Fibroblast of pulmonary artery (primary cell): Measurements from ENCODE around the gene SAMD14.

ENCODE experiments used
- DNase-seq: peaks from one replicate; pipeline ENCODE4 v3.0.0-alpha.2; 2010; ENCODE audit warnings: low read depth
- H3K4me3 ChIP-seq: replicated peaks from 2 replicates; pipeline ENCODE4 v1.5.1; 2011; ENCODE audit warnings: low read depth, mild to moderate bottlenecking, control low read depth, low read length, moderate library complexity
- TF ChIP-seq, protein P1 (sequence below): IDR thresholded peaks from 2 replicates; pipeline ENCODE4 v1.5.1; 2011; ENCODE audit warnings: mild to moderate bottlenecking, control low read depth, low read length, inconsistent platforms; ENCODE audit errors: missing control alignments

The SAMD14 gene

GRCh38 chr17:50157891-50158290 is 27.9 kb upstream of the SAMD14 start:
- no peak overlapping the region for H3K4me3 ChIP-seq
- TF ChIP-seq, protein P1, sequence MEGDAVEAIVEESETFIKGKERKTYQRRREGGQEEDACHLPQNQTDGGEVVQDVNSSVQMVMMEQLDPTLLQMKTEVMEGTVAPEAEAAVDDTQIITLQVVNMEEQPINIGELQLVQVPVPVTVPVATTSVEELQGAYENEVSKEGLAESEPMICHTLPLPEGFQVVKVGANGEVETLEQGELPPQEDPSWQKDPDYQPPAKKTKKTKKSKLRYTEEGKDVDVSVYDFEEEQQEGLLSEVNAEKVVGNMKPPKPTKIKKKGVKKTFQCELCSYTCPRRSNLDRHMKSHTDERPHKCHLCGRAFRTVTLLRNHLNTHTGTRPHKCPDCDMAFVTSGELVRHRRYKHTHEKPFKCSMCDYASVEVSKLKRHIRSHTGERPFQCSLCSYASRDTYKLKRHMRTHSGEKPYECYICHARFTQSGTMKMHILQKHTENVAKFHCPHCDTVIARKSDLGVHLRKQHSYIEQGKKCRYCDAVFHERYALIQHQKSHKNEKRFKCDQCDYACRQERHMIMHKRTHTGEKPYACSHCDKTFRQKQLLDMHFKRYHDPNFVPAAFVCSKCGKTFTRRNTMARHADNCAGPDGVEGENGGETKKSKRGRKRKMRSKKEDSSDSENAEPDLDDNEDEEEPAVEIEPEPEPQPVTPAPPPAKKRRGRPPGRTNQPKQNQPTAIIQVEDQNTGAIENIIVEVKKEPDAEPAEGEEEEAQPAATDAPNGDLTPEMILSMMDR: no peak
- no peak for DNase-seq

DNA sequence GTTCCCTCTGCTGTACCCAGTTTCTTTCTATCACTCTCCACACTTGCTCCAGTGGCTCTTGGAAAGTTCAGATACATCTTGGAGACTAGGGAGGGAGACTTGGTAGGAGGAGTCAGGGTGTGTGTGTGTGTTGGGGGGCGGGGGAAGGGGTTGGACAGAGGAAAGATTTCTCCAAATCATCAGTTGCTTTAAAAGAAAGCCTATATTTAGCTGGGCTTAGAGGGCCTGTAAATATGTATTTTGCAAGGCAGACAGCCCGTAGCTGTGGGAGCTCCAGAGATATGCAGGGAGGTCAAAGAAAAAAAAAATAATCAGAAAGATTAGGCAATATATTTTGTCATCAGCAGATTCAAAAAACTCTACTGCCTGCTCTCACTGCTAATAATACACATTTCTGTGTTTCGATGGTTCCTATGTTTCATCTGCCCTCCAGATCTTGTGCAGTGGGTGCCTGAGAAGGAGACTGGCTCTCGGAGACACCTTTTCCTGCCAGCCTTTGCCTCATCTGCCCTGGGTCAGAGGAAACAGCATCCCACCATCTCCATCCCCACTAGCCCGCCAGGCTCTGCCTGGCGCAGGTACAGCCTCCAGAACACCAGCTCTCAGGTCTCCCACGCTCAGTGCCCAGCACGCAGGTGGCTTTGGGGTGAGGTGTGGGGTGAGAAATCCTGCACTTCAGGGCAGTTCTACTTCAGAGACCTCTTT is 25.3 kb upstream of the SAMD14 start:
- peak; percentile 76 for DNase-seq
- TF ChIP-seq, protein P1: no peak
- H3K4me3 ChIP-seq: no peak overlapping the region

- TF ChIP-seq, protein P1: no peak
- no peak overlapping the region for H3K4me3 ChIP-seq
- no peak for DNase-seq
These were observed 24.6 kb upstream of the SAMD14 start for GRCh38 chr17:50154604-50155003.

DNA sequence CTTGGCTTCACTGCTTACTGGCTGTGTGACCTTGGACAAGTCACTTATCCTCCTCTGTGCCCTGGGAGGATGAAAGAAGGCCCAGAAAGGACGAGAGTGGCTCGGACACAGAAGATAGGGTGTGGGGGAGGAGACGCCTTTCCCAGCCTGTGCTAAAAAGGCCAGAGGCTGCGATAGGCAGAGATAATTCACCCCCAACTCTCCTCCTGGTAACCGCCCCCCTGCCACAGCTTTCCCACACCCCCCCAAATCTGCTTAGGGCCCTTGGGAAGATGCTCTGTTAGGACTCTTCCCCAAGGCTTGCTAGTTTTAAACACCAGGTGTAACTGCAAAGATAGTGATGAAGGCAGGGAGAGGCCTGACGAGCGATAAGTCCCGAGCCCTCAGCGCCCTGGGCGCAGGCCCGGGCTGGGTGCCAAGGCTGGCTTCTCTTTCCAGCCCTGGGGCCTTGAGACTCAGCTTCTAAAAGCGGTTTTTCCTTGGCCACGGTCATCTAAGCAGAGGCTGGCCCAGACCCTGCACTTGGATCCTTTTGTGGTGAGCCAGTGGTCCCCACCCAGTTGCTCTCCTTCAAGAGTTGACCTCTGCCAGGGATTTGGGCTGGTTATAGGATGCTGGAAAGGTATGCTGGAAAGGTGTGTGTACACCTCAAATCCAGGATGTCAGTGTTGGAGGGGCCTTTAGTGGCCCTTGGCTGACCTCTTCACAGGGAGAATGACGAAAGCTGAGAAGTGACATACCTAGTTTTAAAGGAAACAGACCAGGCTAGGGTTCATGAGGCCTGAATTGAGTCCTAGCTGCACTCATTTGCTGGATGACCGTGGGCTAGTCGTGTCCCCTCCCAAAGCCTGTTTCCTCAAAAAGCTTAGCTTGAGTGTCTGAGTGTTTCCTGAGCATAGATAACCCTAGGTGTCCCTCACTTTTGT is 24.0 kb upstream of the SAMD14 start:
- no peak overlapping the region for H3K4me3 ChIP-seq
- TF ChIP-seq, protein P1: no peak
- peak; percentile 53 for DNase-seq

- H3K4me3 ChIP-seq: no peak overlapping the region
- TF ChIP-seq, protein P1: no peak
- DNase-seq: no peak
These were observed 22.8 kb upstream of the SAMD14 start for GRCh38 chr17:50152736-50153135.

DNA sequence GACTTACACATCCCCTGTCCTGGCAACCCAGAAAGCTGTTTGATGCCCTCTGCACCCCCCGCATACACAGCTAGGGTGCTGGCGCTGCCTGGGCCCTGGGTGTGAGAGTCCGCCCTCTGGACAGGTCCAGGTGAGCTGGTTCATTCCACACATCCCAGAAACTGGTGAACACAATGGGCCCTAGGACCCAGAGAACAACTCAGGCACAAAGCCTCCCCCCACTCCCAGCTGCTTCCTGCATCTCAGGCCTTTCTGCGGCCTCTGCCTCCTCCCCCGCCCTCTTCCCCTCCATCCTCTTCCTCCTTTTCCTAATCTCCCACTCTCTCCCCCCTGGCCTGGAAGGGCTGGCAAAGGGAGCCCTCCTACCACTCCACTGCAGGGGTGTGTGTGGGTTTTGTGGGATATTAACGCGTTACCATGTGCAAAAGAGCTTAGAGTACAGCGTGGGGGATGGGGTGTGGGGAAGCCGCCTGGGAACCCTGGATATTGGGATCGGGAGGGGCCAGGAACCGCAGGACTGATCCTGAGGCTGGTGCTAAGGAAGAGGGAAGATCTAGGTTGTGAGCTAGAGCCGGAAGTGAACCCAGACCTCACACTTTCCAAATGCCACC is 22.1 kb upstream of the SAMD14 start:
- peak; percentile 91 for DNase-seq
- TF ChIP-seq, protein P1: no peak
- H3K4me3 ChIP-seq: peak overlapping the region; percentile 81
